HG03196 (cell line): Measurements from ENCODE around the gene COLEC12.

Experiments
- ATAC-seq: cut with Tn5 transposase; IDR thresholded peaks from one replicate; pipeline ENCODE4 v1.9.1; 2021; ENCODE audit not compliant: unreplicated experiment

Gene COLEC12

DNA sequence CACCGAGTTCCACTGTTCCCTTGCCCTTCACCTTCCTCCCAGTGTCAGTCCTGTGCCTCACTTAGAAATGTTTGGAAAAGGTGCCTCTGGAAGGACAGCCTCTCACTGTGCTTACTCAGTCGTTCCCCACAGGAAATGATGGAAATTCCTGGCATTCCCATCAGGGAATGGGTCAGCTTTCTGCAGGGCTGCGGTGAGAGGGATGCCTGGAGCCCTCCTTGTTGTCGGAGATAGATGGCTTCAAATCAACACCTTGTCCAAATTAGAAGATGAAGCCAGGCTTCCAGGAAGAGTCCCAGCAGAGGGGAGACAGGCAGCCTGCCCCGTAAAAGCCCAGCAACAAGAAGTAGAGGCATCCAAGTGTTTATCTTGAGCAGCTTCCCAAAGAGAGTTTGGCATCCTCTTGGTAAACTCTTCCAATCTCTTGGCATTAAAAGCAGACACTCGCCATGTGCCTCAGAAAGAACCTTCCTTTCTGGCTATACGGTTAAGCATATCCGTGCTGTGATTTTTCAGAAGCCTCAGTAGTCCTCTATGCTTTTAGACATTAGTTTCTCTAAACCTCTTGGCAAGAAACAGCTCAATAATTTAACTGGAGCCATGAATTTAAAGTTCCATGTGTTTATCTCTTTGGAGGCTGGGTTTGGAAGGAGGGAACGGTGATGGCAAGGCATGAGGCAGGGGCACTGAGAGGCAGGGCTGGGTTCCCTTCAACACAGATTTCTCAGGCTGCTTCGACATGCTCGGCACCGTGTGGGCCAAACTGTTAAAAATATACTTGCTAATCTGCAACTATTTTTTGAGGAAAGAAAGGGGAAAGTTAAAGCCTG is 25.1 kb downstream of the COLEC12 start:
- ATAC-seq: no peak

DNA sequence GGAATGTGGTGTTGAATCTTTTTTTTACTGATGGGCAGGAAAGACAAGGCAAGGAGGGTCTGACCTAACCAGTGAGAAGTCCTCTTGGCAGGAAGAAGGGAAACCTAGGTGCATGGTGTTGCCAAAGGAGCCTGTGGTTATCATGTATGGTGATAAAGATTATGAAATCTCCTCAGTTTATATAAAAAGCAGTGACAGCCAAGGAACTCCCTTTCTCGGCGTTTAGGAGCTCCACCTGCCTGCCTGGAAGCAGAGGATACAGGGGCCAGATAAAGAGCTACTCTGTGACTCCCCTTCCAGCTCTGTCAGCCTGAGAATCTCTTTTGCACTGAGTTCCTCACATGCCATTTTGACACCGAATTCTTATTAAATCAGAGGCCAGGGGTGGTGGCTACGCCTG is 26.1 kb downstream of the COLEC12 start:
- no peak for ATAC-seq

DNA sequence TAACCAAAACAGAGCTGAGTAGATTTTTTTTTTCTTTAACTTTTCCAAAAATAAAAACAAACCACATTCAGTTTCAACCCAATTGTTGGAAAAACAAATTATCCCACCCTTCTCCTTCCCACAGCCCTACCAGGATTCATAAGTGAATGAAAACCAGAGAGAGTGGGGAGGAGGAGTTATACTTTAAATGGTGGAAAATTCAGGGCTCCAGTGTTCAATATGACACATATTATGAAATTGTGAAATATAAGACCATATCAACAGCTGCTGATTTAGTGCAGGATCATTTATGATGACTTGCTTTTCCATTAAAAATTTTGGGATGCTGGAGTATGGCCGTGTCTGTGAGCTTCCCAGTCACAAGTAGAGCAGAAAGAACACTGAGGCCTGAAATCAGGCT is 26.7 kb downstream of the COLEC12 start:
- no peak for ATAC-seq

DNA sequence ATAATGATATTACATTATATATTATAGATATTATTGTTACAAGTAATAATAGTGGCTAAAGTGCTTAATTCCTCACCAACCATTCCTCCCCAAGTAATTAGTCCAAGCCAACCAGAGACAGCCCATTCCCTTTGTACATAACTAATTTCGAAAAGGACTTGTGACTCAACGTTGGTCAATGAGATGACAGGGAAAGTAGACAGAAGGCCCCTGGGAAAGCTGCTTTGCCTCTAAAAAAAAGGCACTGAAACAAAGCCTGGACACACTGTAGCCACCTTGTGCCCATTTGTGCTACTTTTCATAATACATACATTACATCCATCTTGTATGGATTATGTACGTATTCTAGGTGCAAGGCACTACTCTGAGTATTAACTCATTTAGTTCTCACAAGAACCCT is 28.8 kb downstream of the COLEC12 start:
- no peak for ATAC-seq

DNA sequence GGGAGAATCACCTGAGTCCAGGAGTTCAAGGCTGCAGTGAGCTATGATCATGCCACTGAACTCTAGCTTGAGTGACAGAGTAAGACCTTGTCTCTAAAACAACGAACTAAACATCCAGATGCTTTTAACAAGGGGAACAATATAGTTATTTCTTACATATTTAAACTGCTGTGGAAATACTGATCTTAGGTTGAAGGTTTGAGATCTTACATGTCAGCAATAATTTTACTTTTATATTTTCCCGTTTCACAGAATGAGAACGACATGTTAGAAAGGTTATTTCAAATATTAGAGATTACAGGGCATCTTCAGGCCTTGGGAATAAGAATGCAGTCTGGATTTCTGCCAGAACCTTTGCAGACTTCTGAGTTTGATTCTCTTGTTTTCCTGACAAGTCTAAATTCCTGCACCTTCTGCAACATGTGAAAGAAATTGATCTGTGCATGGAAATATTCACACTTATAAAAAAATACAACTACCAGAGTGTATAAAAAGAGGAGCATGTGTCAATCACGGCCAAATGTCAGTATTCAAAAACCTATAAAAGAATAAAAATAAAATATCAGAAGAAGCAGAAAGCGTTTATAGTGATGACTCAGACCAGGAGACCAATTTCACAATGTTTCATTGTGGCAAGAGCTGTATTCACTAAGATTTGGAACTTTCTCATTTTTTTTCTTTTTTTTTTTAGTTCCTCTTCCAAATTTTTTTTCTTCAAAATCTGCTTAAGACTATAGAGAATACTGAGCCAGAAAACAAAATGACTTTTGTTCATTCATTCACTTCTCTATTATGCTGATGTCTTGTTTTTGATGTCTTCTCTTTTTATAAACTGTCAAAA is 29.6 kb downstream of the COLEC12 start:
- no peak for ATAC-seq

DNA sequence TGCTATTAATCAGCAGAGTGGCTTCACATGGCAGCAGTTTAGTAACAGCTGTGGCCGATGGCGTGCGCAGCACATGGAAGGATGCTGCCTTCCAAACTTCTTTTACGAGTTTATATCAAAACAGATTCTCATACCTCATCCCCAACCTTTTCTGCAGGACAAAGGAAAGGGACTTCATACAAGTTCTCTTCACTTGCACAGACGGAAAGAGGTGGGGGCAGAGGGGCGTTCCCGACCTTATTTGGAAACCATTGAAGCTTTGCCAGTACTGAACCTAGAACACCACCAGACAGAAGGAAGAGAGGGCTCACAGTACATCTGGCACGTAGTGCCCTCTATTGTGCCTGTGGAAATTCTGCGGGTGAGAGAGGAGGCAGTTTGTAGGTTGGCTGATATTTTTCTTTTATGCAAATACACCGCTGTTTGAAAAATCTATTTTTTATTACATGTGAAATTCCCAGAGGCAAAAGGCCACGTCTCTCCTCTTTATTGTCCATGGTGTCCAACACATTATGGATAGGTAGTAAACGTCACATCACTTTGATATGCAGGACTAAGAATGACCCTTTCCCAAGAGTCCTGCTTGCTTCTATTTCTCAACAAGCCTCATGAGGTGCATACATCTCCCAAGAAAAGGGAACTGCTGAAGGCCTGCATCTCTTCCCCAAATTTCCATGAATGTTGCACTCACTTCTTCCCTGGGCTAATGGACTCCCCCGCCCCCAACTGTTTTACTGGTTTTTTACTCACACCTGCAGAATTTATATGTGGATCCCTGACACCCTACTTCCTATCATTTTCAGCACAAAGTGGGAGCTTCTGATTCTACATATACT is 31.3 kb downstream of the COLEC12 start:
- no peak for ATAC-seq

DNA sequence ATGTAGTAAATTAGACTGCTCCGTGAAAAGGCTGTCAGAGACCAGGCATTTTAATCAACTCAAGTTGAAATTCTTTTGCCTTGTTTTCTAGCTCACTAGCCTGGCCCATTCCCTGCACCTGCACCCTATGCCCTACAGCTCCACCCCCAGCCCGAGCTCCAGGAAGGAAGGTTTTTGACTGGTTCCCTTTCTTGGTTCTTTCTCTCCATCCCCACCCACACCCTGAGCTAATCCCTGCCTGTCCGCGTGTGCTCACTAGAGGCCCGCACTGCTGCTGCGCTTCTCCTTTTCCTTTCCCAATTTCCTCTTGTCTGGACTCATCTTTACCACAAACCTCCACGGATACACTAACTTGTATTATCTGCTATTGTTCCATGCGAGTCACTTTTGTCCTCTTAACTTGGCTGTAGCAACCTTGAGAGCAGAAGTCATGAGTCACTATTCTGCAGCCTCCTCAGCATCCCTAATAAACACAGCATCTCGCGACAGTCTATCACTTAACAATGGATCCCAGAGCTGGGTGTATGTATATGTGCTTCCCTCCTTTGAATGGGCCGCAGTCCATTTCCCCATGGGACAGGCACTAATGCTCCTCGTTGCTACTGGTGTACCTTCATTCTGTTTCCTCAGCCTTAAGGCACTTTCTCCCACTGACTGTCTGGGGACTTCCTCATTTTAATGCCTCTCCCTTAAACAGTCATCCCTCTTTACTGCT is 36.5 kb downstream of the COLEC12 start:
- ATAC-seq: no peak

DNA sequence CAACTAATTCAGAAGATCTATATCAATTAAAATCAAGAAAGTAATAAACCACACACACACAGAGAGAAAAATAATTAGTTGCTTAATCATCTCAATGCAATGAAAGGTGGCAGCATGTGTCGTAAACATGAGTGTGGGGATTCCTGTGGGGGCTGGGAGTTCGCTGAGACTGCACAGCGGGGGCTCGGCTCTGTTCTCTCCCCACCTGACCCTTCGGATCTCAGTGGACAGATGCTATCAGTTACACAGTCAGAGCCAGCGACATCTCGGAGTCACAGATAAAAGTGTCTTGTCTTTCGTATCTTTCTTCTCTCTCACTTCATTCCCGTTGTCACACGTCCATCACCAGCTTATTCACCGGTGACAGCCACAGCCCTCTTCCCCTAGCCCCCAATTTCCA is 37.1 kb downstream of the COLEC12 start:
- no peak for ATAC-seq

DNA sequence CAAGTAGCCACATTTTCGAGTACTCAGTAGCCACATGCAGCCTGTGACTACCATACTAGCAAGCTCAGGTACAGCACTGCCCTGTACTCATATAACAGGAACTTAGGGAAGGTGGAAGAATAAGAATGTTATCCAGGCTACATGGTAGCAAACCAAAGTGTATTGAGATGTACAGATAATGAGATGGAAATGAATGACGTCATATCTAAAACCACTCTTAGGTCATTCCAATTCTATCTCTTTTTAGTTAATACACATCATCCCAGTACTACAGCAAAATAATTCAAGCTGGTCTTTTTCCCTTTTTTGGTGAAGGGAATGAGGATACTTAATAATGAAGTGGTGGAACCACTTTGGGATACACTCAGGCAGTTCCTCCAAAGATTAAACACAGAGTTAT is 38.7 kb downstream of the COLEC12 start:
- no peak for ATAC-seq

DNA sequence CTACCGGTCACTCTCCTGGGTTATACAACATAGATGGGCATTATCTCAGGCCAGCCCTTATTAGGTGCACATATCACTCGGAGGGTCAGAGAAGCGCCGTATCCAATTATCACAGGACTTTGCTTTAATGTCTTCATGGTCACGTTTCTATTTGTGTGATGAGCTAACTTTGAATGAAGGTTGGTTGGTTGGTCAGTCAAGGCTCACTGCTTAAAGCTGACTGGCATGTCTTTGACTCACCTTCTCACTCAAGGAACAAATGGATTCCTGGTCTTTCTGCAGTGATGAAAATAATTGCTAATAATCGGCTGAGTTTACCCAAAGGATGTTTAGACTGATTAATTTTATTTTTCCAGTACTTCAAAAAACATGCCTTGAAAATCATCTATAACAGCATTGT is 39.7 kb downstream of the COLEC12 start:
- ATAC-seq: no peak

DNA sequence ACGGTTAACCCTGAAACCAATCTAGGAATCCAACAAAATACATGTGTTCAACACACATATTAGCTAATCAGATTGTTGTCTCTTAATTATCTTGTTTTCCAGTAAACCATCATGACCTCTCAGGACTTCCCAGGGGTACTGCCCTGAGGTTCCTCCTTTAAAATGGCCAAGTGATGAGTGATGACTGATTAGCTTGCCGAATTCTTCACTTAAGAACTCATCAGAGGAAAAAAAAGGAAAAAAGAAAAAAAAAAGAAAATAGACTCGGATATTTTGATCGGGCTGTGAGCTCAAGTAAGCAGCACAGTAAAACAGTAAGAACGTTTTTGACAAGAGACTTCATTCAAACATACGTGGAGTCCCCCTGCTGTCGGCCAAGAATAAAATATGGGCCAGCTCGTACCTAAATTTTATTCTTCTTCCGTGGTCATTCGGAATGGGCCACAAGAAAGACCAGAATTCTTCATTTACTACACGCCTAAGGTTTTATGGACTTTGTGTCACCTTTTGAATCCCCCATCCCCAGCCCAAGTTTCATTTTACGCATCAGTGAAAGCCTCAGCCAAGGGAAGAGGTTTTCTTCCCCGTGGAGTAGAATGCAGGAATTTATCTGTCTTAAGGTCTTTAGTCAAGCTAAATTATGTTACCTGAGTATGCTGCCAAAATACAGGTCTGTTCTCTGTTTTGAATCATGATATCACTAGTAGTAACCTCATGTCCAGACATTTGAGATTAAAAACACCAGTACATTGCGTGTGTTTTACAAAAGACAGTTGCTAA is 40.5 kb downstream of the COLEC12 start:
- no peak for ATAC-seq

DNA sequence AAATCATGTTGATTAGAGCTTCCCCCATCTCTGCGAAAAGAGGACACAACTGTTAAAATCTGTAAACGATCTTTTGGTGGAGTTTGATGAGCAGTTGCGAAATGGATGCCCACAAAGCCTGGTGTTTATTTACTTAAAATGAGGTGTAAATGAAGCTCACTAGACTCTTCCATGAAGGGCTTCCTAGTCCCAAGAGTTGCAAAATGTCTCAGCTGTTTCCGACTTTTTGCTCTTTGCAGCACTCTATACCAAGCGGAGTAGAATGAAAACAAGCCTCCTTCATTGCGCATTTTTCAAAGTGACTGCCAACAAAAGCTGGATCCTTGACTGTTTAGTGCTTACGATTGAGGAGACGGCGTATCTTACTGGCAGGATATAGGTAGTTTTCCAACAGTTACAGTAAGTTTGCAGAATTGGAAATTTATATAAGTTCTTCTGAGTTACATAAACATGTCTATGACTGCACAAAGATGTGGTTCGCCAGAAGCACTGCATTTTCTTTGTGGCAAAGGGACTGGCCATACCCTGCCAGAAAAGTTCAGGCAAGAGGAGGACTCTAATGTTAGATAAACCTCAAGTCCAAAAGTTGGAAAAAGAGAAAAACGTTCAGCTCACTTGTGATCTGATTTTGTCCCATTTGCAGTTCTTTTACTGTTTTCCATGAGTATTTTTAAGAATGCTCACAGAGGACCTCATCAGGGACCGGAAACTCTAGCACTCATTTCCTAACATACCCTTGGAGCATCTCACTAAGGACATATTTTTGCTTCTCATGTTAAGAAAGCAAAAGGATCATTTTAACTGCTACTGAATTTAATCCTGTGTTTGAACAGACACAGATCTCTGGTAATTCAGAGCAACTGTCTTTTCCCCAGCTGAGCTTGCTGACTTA is 42.7 kb downstream of the COLEC12 start:
- ATAC-seq: no peak

DNA sequence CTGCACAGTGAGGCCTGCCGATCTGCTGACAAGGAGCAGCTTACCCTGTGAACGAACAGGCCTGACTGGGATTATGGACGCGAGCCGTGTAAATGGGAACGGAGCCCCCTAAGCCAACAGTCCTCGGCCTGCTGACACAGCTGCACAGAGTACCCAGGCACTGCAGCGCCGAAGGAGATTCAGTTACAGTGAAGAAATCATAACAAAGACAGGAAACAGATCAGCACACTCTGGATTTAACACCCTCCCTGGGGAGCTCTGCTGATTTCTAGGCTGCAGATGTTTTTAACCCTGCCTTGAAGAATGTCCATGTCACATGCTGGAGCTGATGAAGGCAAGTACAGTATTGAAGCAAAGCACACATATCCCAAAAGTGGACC is 43.4 kb downstream of the COLEC12 start:
- no peak for ATAC-seq

DNA sequence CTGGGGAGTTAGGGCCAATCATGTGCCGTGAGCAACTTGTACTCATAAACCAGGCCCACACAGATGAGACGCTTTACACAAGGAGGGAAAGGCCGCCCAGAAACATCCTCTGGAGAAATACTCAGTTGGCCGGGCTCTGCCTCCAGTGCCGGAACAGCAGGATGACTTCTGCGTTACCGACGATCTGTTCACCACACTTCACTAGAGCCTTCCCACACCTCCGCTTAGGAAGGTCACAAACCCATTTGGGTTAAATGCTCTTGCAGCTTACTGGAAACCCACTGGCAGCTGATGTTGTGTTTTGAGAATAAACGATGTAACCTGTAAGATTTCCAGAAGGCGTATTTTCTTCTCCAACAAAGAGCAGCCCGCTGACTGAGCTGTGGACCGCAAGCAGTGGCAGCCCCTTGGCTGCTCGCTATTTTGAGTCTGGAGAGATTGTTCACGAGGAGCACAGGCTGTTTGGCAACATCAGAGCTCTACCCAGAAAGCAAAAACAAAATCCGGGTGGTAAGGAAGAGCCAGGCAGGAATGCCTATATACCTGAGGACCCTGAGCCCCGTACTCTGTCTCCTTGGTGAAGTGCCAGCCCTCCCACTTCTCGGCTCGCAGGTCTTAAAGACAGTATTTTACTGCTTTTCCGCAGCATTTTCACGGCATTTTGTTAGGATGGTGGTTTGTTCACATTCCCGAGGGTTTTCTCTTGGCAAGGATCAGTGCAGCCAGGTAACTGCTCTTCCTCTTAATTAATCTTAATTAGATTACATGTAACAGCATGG is 44.0 kb downstream of the COLEC12 start:
- no peak for ATAC-seq

DNA sequence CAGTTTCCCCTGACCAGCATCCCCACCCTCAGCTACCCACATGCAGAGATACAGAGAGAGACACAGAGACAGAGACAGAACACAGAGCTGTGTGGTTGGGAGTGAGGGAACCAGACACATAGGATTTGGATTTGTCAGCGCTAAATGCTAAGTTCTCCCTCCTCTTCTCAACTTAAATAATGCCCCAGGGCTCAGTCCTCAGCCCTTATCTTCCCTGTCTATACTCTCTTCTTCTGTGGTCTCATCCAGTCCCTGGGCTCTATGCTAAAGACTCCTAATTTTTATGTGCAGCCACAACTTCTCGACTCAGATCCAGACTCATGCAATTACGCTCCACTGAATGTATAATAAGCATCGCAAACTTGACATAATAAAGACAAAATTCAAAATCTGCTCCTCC is 47.1 kb downstream of the COLEC12 start:
- ATAC-seq: no peak

DNA sequence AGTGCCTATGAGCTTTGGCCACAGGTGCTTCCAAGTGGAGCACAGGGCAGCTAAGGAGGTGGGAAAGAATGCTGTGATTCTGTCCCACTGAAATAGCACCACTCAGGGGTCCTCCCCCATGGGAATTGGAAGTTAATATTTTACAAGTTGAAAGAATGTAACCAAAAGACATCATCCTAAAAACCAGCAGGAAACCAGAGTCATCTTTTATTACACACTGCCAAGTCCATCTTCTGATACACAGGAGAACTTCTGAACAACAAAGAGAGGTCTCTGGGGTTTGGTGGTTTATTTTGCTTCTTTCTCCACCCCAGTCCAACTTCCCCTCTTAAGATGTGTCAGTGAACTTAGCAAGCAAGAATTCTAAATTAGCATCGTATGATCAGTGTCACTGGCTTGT is 47.7 kb downstream of the COLEC12 start:
- ATAC-seq: no peak

DNA sequence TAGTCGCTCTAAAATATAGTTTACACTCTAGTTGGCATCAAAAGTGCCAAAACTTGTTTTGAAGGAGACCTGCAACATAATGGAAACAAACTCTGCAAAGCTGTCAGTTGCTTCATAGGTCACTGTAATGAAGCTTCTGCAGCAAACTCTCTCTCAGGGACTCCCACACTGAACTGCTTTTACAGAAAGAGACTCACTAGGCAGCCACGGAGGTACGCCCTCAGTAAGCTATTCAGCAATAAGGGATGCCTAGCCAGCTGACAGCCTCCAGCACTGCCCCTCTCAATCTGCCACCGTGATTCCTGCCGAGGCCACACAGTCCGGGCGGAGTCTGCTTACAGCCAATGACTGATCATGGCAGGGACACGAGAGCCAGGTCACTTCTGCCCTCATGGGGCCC is 51.1 kb downstream of the COLEC12 start:
- ATAC-seq: no peak

DNA sequence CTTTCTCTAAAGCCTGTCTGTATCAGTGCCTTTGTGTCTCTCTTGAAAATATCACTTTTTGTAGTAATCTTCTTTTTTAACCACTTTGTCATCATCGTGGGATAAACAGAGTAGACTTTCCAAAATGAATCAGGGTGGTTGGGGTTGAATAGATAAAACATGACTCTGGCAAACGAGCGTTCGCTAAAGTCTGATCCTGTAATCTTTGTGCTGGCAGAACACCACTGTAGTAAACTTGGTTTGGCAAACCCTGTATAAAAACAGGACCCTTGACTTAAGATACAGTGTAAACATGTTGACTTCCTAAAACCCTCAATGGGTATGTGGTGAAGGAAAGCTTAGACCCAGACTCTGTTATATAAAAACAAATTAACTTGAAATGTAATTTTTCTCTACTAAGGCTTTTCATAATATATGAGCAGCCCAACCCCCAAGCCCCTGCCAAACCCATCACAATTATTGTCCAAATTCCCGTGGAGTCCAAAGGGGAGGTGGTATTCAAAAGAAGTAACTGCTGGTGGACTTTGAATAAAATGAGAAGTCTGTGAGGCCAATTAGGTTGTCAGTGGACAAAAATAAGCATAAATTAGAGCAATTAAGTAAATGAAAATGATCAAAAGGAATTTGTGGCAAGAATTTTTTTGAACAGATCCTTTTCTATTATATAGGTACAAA is 52.2 kb downstream of the COLEC12 start:
- no peak for ATAC-seq
